Upper lobe of left lung (tissue), 4 donors: ENCODE results near the gene DNAJC3.
"Not testable (repeated sequence)": the region's sequence is repeated elsewhere in the genome, so short reads cannot be mapped to it uniquely, and the experiment has no call there.

Source experiments
- EP300 ChIP-seq, 4 donors: sonication (generic); formaldehyde crosslinking; IDR thresholded peaks; one replicate each; pipeline ENCODE4 v1.5.1; 2017; ENCODE audit warnings: antibody characterized with exemption in 4 of 4, control low read depth in 2 of 4
- POLR2A ChIP-seq, 4 donors: fragments of 450-650 bp; IDR thresholded peaks; one replicate each; pipeline ENCODE4 v1.5.1; 2016 to 2017; ENCODE audit warnings: antibody characterized with exemption in 4 of 4, mild to moderate bottlenecking in 2 of 4
- TF ChIP-seq, protein P1 (sequence below), 6 experiments: fragments of 450-650 bp in 4 of 6; fragments of 200-600 bp in 2 of 6; sonication (generic) in 2 of 6; IDR thresholded peaks; one replicate each; pipeline ENCODE4 v1.5.1; 2016 to 2019; ENCODE audit warnings: antibody characterized with exemption in 6 of 6

DNA sequence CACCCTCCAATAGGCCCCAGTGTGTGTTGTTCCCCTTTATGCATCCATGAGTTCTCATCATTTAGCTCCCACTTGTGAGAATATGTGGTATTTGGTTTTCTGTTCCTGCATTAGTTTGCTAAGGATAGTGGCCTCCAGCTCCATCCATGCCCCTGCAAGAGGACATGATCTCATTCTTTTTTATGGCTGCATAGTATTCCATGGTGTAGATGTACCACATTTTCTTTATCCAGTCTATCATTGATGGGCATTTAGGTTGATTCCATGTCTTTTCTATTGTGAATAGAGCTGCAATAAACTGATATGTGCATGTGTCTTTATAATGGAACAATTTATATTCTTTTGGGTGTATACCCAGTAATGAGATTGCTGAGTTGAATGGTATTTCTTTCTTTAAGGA, 112.4 kb downstream of the DNAJC3 start:
- not testable (repeated sequence) for TF ChIP-seq POLR2A, EP300 (IDR thresholded peaks at IDR 0.05)
- TF ChIP-seq, protein P1, sequence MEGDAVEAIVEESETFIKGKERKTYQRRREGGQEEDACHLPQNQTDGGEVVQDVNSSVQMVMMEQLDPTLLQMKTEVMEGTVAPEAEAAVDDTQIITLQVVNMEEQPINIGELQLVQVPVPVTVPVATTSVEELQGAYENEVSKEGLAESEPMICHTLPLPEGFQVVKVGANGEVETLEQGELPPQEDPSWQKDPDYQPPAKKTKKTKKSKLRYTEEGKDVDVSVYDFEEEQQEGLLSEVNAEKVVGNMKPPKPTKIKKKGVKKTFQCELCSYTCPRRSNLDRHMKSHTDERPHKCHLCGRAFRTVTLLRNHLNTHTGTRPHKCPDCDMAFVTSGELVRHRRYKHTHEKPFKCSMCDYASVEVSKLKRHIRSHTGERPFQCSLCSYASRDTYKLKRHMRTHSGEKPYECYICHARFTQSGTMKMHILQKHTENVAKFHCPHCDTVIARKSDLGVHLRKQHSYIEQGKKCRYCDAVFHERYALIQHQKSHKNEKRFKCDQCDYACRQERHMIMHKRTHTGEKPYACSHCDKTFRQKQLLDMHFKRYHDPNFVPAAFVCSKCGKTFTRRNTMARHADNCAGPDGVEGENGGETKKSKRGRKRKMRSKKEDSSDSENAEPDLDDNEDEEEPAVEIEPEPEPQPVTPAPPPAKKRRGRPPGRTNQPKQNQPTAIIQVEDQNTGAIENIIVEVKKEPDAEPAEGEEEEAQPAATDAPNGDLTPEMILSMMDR (IDR thresholded peaks at IDR 0.05), result not testable (repeated sequence)
